GM13977 (cell line): Measurements from ENCODE around the gene MPP3.

ENCODE experiments used
- DNase-seq: peaks from one replicate; pipeline ENCODE4 v3.0.0; 2012; ENCODE audit warnings: low spot score
- CTCF ChIP-seq: IDR thresholded peaks from 2 replicates; pipeline ENCODE4 v1.5.1; 2012; ENCODE audit warnings: mild to moderate bottlenecking, control low read depth; ENCODE audit not compliant: insufficient read depth; ENCODE audit errors: extremely low read depth, missing control alignments
- in situ Hi-C: fragments of 300-500 bp; cut with MboI; formaldehyde crosslinking; loops from one replicate; pipeline ENCODE4 v1.12.0; 2022; ENCODE audit warnings: low sequenced_read_pairs, low pct_unique_long_range_greater_than_20kb, mixed read lengths, inconsistent platforms; ENCODE audit not compliant: unreplicated experiment

Gene MPP3

GRCh38 chr17:43787728-43788127 is 45.2 kb downstream of the MPP3 start:
- DNase-seq = no peak
- in situ Hi-C loops = no loop called here
- TF ChIP-seq CTCF = no peak

- no peak for TF ChIP-seq CTCF
- in situ Hi-C loops = no loop called here
- no peak for DNase-seq
Observed at GRCh38 chr17:43784628-43785101, 48.3 kb downstream of the MPP3 start.

- TF ChIP-seq CTCF = no peak
- in situ Hi-C loops = no loop called here
- DNase-seq = no peak
Observed at GRCh38 chr17:43784068-43784467, 48.9 kb downstream of the MPP3 start.

GRCh38 chr17:43782913-43783680 is 49.8 kb downstream of the MPP3 start:
- no peak for TF ChIP-seq CTCF
- in situ Hi-C loops = no loop called here

GRCh38 chr17:43780135-43780534 is 52.8 kb downstream of the MPP3 start, which contains the start of gene CFAP97D1:
Gene CFAP97D1 (plus strand): TSS chr17:43780435. CDS start chr17:43780463, 28 bp downstream.
- no peak for TF ChIP-seq CTCF
- in situ Hi-C loops = no loop called here
- no peak for DNase-seq

More at GRCh38 chr17:43782913-43783680, 49.8 kb downstream of the MPP3 start:
- DNase-seq = no peak

- no peak for TF ChIP-seq CTCF
- in situ Hi-C loops = no loop called here
- no peak for DNase-seq
Observed at GRCh38 chr17:43779145-43780125, 53.5 kb downstream of the MPP3 start.
